Prostate gland (tissue), 2 donors: ENCODE results near the gene ITGA1.

Experiments used
- CTCF ChIP-seq, 4 experiments: fragments of 200-600 bp in 2 of 4; fragments of 450-650 bp in 2 of 4; sonication (generic) in 2 of 4; IDR thresholded peaks; 1 replicate in 3 of 4; 2 replicates in 1 of 4; pipeline ENCODE4 v1.5.1; 2016 to 2019; ENCODE audit warnings: antibody characterized with exemption in 4 of 4, mild to moderate bottlenecking in 2 of 4, moderate library complexity in 2 of 4
- POLR2AphosphoS5 ChIP-seq: sonication (generic); formaldehyde crosslinking; IDR thresholded peaks from one replicate; pipeline ENCODE4 v1.6.1; 2017; ENCODE audit warnings: antibody characterized with exemption

- TF ChIP-seq CTCF (IDR thresholded peaks at IDR 0.05) (no peak), POLR2AphosphoS5 (no peak)
Measured at GRCh38 chr5:52767217-52767743, 20.4 kb upstream of the ITGA1 start.
